ENCODE measurements around the gene IFT88. TPM values are rescaled to one million over a fixed set of nuclear protein-coding genes. Genes with fewer than 3 reads are reported as not detected.

IFT88 gene
- total and polyA plus RNA-seq, 11 donors, result 3.4 to 11.4 (median 8.2) TPM

DNA sequence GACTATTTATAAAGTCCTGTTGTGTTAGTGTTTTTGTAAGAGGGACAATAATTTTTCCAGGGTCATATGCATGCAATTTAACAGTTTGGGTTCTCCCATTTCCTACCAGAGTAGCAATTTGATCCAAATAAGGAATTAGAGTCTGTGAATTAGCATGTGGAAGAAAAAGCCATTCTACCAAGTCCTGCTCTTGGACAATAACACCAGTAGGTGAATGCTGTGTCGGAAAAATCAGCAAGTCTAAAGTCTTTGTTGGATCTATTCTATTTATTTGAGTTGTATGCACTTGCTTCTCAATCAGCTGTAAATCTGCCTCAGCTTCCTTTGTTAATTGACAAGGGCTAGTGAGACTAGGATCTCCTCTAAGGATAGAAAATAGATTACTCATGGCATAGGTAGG is 115.1 kb downstream of the IFT88 start:
- Histone ChIP-seq H3K9me3 (no peaks in the 10 kb centered on the region), H3K27me3 (no peaks in the 10 kb centered on the region), H3K4me3 (no peak overlapping the region), H3K27ac (no peak overlapping the region), H3K36me3 (peaks cover 0 to 10% (median 0%) of the 10 kb centered on the region in 9 donors), H3K4me1 (peaks cover 0 to 3% (median 0%) of the 10 kb centered on the region in 12 donors)
- TF ChIP-seq, protein P1, sequence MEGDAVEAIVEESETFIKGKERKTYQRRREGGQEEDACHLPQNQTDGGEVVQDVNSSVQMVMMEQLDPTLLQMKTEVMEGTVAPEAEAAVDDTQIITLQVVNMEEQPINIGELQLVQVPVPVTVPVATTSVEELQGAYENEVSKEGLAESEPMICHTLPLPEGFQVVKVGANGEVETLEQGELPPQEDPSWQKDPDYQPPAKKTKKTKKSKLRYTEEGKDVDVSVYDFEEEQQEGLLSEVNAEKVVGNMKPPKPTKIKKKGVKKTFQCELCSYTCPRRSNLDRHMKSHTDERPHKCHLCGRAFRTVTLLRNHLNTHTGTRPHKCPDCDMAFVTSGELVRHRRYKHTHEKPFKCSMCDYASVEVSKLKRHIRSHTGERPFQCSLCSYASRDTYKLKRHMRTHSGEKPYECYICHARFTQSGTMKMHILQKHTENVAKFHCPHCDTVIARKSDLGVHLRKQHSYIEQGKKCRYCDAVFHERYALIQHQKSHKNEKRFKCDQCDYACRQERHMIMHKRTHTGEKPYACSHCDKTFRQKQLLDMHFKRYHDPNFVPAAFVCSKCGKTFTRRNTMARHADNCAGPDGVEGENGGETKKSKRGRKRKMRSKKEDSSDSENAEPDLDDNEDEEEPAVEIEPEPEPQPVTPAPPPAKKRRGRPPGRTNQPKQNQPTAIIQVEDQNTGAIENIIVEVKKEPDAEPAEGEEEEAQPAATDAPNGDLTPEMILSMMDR (IDR thresholded peaks at IDR 0.05), result no peak
- no peak for TF ChIP-seq POLR2A (IDR thresholded peaks at IDR 0.05)
- intact Hi-C loops (cut with DNase I), result no loop called here
- 91 to 100% (median 97%) methylated on average over 1 of the region's 1 CpG for WGBS, 4 donors
- no peak for ATAC-seq
- no peak for DNase-seq

DNA sequence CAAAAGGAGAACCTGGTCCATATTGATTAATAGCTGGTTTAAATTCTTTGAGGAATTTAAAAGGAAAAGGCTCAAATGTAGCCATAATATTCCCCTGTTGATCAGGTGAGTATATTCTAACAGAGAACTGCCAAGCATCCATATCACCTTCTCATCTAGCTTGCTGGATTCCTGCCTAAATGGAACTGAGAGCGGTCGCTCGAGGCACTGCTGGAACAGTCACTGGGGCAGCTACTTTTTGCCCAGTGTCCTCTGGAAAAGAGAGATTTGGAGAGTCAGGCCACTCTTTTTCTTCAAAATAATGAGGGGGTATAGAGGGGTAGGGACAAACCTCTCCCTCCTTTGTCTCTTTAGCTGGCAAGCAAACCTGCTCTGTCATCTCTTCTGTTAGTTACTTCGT is 117.1 kb downstream of the IFT88 start:
- no peak for TF ChIP-seq POLR2A (IDR thresholded peaks at IDR 0.05)
- TF ChIP-seq, protein P1 (IDR thresholded peaks at IDR 0.05), result no peak
- intact Hi-C loops (cut with DNase I), result no loop called here
- H3K36me3 ChIP-seq, result peaks cover 0 to 7% (median 0%) of the 10 kb centered on the region in 9 donors
- DNase-seq, result no peak
- peaks cover 0 to 3% (median 0%) of the 10 kb centered on the region in 12 donors for H3K4me1 ChIP-seq
- H3K27me3 ChIP-seq, result no peaks in the 10 kb centered on the region
- WGBS, 4 donors, result 81 to 92% (median 86%) methylated on average over 4 of the region's 4 CpGs
- no peak overlapping the region for H3K4me3 ChIP-seq
- H3K9me3 ChIP-seq, result no peaks in the 10 kb centered on the region
- ATAC-seq, result no peak
- H3K27ac ChIP-seq, result no peak overlapping the region

DNA sequence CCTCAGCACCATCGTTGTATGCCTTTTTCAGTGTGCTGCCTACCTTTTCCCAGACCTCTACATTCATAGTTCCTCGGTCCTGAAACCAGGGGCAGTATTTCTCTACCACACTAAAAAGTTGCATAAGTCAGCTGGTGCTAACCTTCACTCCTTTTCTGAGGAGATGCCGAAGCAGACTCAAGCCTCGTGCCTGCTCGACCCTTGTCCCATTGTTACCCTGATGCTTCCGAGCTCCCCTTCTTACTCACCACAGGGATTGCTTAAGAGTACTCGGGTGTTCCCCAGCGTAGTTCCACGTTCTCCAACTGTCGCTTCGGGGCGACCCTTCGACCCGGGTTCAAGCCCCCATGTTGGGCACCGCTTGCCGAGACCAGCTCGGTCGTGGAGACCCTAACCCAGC is 117.6 kb downstream of the IFT88 start:
- 79 to 90% (median 87%) methylated on average over 17 to 18 of the region's 18 CpGs for WGBS, 4 donors
- no peak for DNase-seq
- intact Hi-C loops (cut with DNase I), result no loop called here
- no peaks in the 10 kb centered on the region for H3K9me3 ChIP-seq
- TF ChIP-seq, protein P1 (IDR thresholded peaks at IDR 0.05), result no peak
- no peak for TF ChIP-seq POLR2A (IDR thresholded peaks at IDR 0.05)
- ATAC-seq, result no peak
- H3K4me1 ChIP-seq, result peaks cover 0 to 3% (median 0%) of the 10 kb centered on the region in 12 donors
- H3K27ac ChIP-seq, result no peak overlapping the region
- no peak overlapping the region for H3K4me3 ChIP-seq
- H3K36me3 ChIP-seq, result peaks cover 0 to 10% (median 0%) of the 10 kb centered on the region in 9 donors
- no peaks in the 10 kb centered on the region for H3K27me3 ChIP-seq

DNA sequence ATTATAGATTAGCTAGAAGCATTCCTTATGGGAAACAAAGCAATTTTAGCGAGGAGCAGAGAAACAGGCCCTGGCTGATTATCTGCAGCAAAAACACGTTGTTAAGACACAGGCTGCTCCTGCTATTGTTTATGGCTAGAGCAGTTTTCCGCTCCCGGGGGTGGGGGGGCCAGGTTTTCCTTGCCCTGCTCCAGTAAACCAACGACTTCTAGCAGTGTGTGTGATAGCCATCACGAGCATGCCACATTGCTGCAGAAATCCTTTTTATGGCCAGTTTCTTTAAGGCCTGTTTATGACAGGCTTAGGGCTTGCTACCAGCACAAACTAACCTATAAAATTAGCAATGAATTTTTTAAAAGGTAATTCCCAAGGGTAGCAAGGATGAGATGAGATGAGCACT is 118.1 kb downstream of the IFT88 start:
- H3K36me3 ChIP-seq, result peaks cover 0 to 10% (median 0%) of the 10 kb centered on the region in 9 donors

More for the DNA sequence above, 118.1 kb downstream of the IFT88 start:
- H3K27me3 ChIP-seq, result no peaks in the 10 kb centered on the region
- peaks cover 0 to 3% (median 0%) of the 10 kb centered on the region in 12 donors for H3K4me1 ChIP-seq
- TF ChIP-seq, protein P1 (IDR thresholded peaks at IDR 0.05), result no peak
- no peak for TF ChIP-seq POLR2A (IDR thresholded peaks at IDR 0.05)
- no peak overlapping the region for H3K27ac ChIP-seq
- 75 to 90% (median 85%) methylated on average over 6 of the region's 6 CpGs for WGBS, 4 donors
- no peak overlapping the region for H3K4me3 ChIP-seq
- H3K9me3 ChIP-seq, result no peaks in the 10 kb centered on the region
- DNase-seq, result no peak
- no peak for ATAC-seq
- intact Hi-C loops (cut with DNase I), result no loop called here

Measured in heart left ventricle (tissue), 16 donors.